ENCODE measurements around the gene MUC2. TPM values are rescaled to one million over a fixed set of nuclear protein-coding genes. Genes with fewer than 3 reads are reported as not detected.
A peak's percentile ranks its signal among the peaks of the same experiment; 100 is the strongest.

The MUC2 gene
- polyA plus RNA-seq, 3 donors, result 0.03 to 0.21 (median 0.17) TPM

DNA sequence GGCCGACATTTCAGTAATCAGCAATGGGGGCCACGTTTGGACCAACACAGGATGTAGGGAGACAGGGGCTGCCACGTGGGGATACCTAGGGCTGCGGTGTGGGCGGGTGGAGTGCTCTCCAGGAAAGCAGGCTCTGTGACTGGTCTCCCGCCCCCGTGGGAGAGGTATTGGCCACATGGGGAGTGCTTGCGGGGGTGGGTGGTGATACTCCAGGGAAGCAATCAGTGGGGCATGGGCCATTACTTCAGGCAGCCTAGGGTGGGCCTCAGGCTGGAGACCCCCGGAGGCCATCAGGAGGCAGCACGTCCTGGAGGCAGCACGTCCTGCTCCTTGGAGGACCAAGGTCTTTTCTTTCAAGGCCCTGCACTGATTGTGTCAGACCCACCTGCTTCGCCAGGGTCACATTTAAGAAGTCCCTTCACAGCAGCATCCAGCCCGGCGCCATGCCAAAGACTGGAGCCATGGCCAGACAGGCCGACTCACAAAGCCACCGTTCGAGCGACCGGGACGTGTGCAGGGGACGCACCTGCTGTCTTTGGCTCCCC lies 3.0 kb upstream of the MUC2 start:
- DNase-seq, result no peak

GRCh38 chr11:1072116-1072820 lies 2.4 kb upstream of the MUC2 start:
- DNase-seq, result peak; percentile 65

DNA sequence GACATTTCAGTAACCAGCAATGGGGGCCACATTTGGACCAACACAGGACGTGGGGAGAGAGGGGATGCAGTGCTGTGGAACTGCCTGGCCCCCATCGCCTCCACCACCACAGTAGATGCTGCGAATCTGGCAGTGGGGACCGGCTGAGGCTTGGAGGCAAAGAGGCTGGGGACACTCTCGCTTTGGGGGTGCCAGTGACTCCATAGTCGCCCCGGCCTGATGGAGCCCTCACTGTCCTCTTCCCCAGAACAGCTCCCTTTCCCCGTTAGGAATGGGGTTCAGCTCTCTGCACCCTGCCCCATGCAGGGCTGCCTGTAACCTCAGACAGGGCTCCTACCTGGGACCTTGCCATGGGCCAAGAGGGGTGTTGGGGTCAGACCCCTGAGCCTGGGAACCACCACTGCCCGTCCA lies 1.8 kb upstream of the MUC2 start:
- DNase-seq, result no peak

DNA sequence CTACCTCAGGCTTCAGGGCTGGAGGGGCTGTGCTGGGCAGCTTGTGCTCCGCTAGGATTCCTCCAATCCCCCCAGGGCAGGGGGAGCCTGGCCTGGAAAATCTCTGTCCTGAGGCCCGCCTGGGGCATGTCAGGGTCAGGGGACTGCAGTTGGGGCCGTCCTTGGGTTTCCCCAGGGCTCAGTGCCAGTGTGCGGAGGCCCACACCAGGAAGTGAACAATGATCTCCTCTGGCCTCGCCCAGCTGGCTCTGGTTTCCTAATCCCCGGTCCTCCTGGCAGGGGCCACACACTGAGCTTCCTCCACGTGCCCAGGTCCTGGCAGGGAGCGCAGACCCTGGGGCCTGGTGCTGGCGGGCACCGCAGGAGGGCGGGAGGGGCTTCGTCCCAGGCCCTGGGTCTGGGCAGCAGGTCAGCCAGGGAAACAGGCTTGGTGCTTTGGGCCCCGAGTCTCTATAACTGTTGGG lies 1.4 kb upstream of the MUC2 start:
- no peak for DNase-seq

GRCh38 chr11:1073851-1074243 lies 827 bp upstream of the MUC2 start:
- DNase-seq, result no peak

GRCh38 chr11:1075341-1075911 lies 752 bp downstream of the MUC2 start:
- no peak for DNase-seq

GRCh38 chr11:1076061-1076665 lies 1.5 kb downstream of the MUC2 start:
- DNase-seq, result no peak

DNA sequence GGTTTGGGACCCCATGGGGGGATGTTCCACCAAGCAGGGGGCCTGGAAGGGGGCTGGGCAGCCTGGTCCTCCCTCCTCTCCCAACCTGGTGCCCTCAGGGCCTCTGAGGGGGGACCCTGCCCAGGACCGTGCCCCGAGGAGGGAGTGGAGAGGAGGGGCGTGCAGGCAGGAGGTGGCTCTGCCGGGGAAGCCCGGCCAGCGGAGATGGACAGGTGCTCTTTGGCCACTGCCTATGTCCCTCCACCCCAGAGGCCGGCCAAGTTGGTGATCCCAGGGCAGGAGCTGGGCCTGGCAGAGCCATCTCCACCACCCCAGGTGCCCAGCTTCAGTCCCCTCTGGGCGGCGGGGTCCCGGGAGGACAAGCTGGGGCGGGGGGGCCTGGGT lies 2.4 kb downstream of the MUC2 start:
- no peak for DNase-seq

- no peak for DNase-seq
Measured at GRCh38 chr11:1077417-1078119, 2.9 kb downstream of the MUC2 start.

DNA sequence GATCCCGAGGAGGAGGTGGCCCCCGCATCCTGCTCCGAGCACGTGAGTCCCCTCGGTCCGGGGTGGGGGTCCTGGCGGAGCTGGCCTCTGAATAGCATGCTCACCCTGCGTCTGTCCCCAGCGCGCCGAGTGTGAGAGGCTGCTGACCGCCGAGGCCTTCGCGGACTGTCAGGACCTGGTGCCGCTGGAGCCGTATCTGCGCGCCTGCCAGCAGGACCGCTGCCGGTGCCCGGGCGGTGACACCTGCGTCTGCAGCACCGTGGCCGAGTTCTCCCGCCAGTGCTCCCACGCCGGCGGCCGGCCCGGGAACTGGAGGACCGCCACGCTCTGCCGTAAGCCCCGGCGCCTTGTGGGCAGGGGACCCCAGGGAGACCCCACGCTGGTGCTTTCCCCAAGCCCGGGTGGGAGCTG lies 3.5 kb downstream of the MUC2 start:
- no peak for DNase-seq

GRCh38 chr11:1081601-1082311 lies 7.1 kb downstream of the MUC2 start:
- no peak for DNase-seq

DNA sequence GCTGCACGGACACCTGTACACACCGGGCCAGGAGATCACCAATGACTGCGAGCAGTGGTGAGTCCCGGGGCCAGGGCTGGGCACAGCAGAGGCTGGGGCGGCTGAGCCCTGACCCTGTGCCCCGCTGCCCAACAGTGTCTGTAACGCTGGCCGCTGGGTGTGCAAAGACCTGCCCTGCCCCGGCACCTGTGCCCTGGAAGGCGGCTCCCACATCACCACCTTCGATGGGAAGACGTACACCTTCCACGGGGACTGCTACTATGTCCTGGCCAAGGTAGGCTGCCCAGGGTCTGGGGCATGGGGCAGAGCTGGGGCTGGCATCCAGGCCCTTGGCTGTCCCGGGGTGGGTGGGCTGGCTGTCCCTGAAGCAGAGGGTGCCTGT lies 7.7 kb downstream of the MUC2 start:
- no peak for DNase-seq

DNA sequence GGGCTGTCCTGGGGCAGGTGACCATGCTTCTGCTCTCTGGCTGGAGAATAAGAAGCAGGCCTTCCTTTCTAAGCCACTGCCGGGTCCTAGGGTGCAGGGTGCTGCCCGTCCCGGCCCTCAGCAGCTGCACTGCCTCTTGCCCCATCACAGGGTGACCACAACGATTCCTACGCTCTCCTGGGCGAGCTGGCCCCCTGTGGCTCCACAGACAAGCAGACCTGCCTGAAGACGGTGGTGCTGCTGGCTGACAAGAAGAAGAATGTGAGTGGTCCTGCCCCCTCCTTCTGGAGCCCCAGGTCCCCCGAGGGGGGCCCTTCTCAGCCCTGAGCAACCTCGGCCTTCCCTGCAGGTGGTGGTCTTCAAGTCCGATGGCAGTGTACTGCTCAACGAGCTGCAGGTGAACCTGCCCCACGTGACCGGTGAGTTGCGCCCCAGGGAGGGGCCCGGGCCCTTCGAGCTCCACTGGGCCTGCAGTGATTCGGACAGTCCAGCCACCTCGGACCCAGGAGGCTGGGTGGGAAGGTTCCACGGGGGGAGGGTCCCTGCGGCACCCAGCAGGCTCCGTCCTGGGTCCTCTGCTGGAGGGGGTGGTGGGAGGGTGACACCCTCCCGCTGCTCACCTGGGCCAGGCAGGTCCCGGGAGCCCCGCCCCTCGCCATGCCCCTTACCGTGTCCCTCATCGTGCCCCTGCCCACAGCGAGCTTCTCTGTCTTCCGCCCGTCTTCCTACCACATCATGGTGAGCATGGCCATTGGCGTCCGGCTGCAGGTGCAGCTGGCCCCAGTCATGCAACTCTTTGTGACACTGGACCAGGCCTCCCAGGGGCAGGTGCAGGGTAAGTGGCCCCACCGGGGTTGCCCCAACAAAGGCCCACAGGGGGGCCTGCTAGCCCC lies 8.3 kb downstream of the MUC2 start:
- no peak for DNase-seq

GRCh38 chr11:1083621-1084551 lies 9.2 kb downstream of the MUC2 start:
- DNase-seq, result no peak

- DNase-seq, result no peak
Measured at GRCh38 chr11:1084561-1085439, 10.1 kb downstream of the MUC2 start.

DNA sequence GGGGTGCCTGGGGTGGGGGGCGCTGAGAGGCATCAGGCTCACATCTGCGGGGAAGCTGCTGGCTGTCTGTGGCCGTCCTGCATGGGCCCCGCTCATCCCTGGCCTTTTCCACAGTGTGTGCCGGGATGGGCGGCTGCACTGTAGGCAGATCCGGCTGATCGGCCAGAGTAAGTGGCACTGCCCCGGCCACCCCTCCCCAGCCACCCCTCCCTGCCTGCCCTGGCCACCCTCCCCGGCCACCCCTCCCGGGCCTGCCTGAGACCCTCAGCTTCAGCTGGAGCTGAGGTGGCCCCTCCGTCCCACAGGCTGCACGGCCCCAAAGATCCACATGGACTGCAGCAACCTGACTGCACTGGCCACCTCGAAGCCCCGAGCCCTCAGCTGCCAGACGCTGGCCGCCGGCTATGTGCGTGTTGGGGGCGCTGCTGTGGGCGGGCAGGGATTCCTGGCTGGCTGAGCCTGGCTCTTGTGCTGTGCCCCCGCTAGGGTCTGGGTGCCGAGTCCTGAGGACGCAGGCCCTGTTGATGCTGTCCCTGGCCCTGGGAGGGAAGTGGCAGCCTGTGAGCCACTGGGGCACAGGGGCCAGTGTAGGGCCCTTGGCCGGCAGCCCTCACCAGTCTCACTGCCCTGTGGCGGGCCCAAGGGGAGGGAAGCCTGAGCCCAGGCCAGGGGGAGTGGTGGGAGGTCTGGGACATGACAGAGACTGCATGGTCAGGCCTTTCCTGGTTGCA lies 10.9 kb downstream of the MUC2 start:
- DNase-seq, result no peak

DNA sequence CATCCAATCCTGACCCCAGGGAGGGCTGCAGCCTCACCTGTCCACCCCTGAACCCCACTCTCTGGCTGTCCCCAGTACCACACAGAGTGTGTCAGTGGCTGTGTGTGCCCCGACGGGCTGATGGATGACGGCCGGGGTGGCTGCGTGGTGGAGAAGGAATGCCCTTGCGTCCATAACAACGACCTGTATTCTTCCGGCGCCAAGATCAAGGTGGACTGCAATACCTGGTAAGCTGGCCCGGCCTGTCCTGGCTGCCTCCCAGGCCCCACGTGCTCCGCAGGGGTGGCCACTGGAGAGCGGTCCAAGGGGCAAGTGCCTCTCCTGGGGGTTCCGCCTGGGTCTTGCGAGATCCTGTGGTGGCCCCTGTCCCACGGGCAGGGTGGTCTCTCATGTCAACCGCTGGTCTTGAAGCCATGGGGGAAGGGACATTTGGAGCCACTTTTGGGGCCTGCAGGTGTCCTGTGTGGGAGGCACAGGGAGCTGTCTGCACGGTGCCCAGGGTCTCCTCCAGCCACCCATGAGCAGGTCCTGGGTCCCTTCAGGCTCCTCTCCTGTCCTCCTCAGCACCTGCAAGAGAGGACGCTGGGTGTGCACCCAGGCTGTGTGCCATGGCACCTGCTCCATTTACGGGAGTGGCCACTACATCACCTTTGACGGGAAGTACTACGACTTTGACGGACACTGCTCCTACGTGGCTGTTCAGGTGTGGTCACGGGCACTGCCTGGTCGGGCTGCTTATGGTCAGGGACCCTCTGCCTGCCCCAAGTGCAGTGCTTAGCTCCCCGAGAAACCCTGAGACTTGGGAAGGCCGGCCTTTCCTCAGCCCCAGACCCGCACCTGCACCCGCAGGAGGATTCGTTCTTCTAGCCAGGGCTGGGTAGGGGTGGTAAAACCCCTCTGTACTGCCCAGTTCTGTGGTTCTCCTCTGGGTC lies 11.8 kb downstream of the MUC2 start:
- no peak for DNase-seq
